Colonic mucosa (tissue), 4 donors: ENCODE data around the gene RNASE7. TPM values are rescaled to one million over a fixed set of nuclear protein-coding genes. Genes with fewer than 3 reads are reported as not detected.

Source experiments
- DNase-seq: peaks from one replicate; pipeline ENCODE4 v3.0.0-alpha.2; 2020
- H3K27ac ChIP-seq: fragments of 200-600 bp; one replicate; pipeline ENCODE4 v1.8.0; 2021
- H3K27me3 ChIP-seq: fragments of 200-600 bp; one replicate; pipeline ENCODE4 v1.8.0; 2021
- H3K36me3 ChIP-seq: fragments of 200-600 bp; one replicate; pipeline ENCODE4 v1.8.0; 2021
- H3K4me1 ChIP-seq: fragments of 200-600 bp; one replicate; pipeline ENCODE4 v1.8.0; 2021; ENCODE audit warnings: mild to moderate bottlenecking
- H3K4me3 ChIP-seq: fragments of 200-600 bp; one replicate; pipeline ENCODE4 v1.8.0; 2021
- H3K9ac ChIP-seq, 2 donors: one replicate each; pipeline ENCODE4 v1.7.0; 2013; ENCODE audit warnings: control low read depth in 2 of 2, low read depth in 2 of 2, low read length in 2 of 2
- H3K9me3 ChIP-seq: fragments of 200-600 bp; one replicate; pipeline ENCODE4 v1.8.0; 2021
- intact Hi-C: fragments of 100-400 bp; cut with DNase I; formaldehyde crosslinking; loops from one replicate; pipeline ENCODE4 v1.14.1; 2022
- total RNA-seq, 2 donors: library from RNA; stranded (reverse); fragmentation: NEBNext Ultra II Directional in 1 of 2; extraction: Animal tissue kit (Norgen Biotek cat#: 25700) in 1 of 2; gene quantifications; one replicate each; pipeline ENCODE4 v1.2.1, GENCODE V29; 2021
- TF ChIP-seq, protein P1 (sequence below): fragments of 200-600 bp; IDR thresholded peaks from one replicate; pipeline ENCODE4 v1.8.0; 2022; ENCODE audit warnings: antibody characterized with exemption, mild to moderate bottlenecking
- donor health status: healthy.
- donor health status: DM: no; HTN: no; CAD: no.
- donor health status: DM: no; HTN: no; CAD: no.

The RNASE7 gene
- total RNA-seq, result under 1 TPM; 0.16 to 0.30 TPM

- no peak for DNase-seq
- Histone ChIP-seq H3K9ac (peak within 1 kb of the TSS in 1 of 2 donors; percentile 16), H3K4me3 (no peak within 1 kb of the TSS), H3K36me3 (no peaks in the 10 kb centered on the region), H3K9me3 (no peaks in the 10 kb centered on the region), H3K27me3 (no peaks in the 10 kb centered on the region), H3K27ac (no peak within 1 kb of the TSS), H3K4me1 (peaks cover 6% of the 10 kb centered on the region)
- intact Hi-C loops, result loop anchor here (2.0 kb wide), 1 partner anchor 27 kb away; no protein-coding TSS in a partner anchor
- TF ChIP-seq, protein P1, sequence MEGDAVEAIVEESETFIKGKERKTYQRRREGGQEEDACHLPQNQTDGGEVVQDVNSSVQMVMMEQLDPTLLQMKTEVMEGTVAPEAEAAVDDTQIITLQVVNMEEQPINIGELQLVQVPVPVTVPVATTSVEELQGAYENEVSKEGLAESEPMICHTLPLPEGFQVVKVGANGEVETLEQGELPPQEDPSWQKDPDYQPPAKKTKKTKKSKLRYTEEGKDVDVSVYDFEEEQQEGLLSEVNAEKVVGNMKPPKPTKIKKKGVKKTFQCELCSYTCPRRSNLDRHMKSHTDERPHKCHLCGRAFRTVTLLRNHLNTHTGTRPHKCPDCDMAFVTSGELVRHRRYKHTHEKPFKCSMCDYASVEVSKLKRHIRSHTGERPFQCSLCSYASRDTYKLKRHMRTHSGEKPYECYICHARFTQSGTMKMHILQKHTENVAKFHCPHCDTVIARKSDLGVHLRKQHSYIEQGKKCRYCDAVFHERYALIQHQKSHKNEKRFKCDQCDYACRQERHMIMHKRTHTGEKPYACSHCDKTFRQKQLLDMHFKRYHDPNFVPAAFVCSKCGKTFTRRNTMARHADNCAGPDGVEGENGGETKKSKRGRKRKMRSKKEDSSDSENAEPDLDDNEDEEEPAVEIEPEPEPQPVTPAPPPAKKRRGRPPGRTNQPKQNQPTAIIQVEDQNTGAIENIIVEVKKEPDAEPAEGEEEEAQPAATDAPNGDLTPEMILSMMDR, result no peak
Observed at GRCh38 chr14:21041676-21042433, at the start of gene RNASE7. Gene RNASE7, plus strand, starts transcription at chr14:21042362. Its CDS starts 631 bp downstream, at chr14:21042993.

DNA sequence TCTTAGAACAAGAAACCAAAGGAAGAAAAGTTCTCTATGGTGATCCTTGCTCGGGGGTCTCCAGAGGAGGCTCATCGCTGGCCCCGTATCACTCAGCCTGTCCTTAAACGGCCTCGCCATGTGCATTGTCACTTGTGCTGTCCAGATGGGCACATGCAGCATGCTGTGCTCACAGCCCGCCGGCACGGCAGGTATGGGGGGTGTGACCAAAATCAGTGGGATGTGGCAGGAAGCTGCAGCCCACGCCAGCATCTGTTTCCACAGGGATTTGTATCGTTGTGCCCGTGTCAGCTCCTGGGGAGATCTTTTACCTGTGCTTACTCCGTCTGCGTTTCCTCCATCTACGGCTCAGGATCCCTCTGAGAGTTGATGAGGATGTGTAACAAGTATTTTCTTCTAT is 45.6 kb upstream of the RNASE7 start:
- H3K4me1 ChIP-seq, result peaks cover 8% of the 10 kb centered on the region
- peak overlapping the region; percentile 1 for H3K27ac ChIP-seq
- peak overlapping the region in 1 of 2 donors; percentile 61 for H3K9ac ChIP-seq
- intact Hi-C loops, result no loop called here
- TF ChIP-seq, protein P1, result no peak
- no peaks in the 10 kb centered on the region for H3K9me3 ChIP-seq
- DNase-seq, result no peak
- peaks cover 11% of the 10 kb centered on the region for H3K36me3 ChIP-seq
- H3K4me3 ChIP-seq, result no peak overlapping the region
- no peaks in the 10 kb centered on the region for H3K27me3 ChIP-seq

DNA sequence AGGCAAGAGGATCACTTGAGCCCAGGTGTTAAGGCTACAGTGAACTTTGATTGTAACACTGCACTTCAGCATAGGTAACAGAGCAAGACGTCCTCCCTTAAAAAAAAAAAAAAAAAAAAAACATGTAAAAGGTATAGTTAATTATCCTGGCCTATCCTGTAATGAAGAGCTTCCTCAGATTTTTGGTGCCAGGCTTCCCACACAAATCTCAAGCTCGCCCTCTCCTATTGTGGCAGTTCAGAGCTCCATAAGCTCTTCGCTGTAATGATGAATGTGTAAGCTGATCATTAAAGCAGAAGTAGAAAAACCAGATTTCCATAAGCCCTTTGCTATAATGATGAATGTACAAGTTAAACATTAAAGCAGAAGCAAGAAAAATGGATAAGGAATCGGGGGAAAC is 45.0 kb upstream of the RNASE7 start:
- H3K36me3 ChIP-seq, result peaks cover 11% of the 10 kb centered on the region
- H3K9ac ChIP-seq, result peak overlapping the region in 1 of 2 donors; percentile 61
- no peak overlapping the region for H3K4me3 ChIP-seq
- TF ChIP-seq, protein P1, result no peak
- peak overlapping the region; percentile 4 for H3K27ac ChIP-seq
- DNase-seq, result no peak
- peaks cover 5% of the 10 kb centered on the region for H3K4me1 ChIP-seq
- intact Hi-C loops, result no loop called here
- no peaks in the 10 kb centered on the region for H3K9me3 ChIP-seq
- H3K27me3 ChIP-seq, result no peaks in the 10 kb centered on the region

DNA sequence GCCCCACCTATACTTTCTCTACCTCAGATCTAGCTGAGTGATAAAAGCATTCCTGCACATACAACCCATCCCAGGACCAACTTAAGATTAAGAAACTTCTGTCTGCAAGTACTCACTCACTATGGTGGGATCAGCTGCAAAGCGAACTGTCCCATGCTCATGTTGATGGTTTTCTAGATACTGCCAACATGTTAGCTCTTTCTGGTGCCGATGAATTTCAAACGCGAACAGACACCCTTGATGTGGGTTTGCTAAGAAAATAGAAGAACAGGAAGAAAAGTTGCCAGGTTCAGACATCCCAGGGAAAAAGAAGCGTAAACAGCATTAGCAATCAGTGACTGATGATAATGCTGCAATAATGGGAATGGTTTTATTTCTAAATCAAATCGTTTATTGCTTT is 44.6 kb upstream of the RNASE7 start:
- peaks cover 11% of the 10 kb centered on the region for H3K36me3 ChIP-seq
- no peak for DNase-seq
- TF ChIP-seq, protein P1, result no peak
- intact Hi-C loops, result no loop called here
- H3K4me1 ChIP-seq, result peaks cover 5% of the 10 kb centered on the region
- H3K27ac ChIP-seq, result peak overlapping the region; percentile 4
- H3K27me3 ChIP-seq, result no peaks in the 10 kb centered on the region
- peak overlapping the region in 1 of 2 donors; percentile 43 for H3K9ac ChIP-seq
- H3K9me3 ChIP-seq, result no peaks in the 10 kb centered on the region
- H3K4me3 ChIP-seq, result no peak overlapping the region

- TF ChIP-seq, protein P1, result no peak
- Histone ChIP-seq H3K27ac (peak overlapping the region; percentile 21), H3K9ac (peak overlapping the region in 1 of 2 donors; percentile 43), H3K4me3 (no peak overlapping the region), H3K36me3 (peaks cover 11% of the 10 kb centered on the region), H3K27me3 (no peaks in the 10 kb centered on the region), H3K4me1 (peaks cover 5% of the 10 kb centered on the region), H3K9me3 (no peaks in the 10 kb centered on the region)
- intact Hi-C loops, result no loop called here
- peak; percentile 54 for DNase-seq
Observed at GRCh38 chr14:20998139-20998538, 44.0 kb upstream of the RNASE7 start.
